GM18861 (cell line): ENCODE results near the gene KIF1B.
"Not testable (repeated sequence)": the region's sequence is repeated elsewhere in the genome, so short reads cannot be mapped to it uniquely, and the experiment has no call there.

Experiments used
- ATAC-seq: cut with Tn5 transposase; IDR thresholded peaks from one replicate; pipeline ENCODE4 v1.9.1; 2021; ENCODE audit not compliant: unreplicated experiment

KIF1B gene

DNA sequence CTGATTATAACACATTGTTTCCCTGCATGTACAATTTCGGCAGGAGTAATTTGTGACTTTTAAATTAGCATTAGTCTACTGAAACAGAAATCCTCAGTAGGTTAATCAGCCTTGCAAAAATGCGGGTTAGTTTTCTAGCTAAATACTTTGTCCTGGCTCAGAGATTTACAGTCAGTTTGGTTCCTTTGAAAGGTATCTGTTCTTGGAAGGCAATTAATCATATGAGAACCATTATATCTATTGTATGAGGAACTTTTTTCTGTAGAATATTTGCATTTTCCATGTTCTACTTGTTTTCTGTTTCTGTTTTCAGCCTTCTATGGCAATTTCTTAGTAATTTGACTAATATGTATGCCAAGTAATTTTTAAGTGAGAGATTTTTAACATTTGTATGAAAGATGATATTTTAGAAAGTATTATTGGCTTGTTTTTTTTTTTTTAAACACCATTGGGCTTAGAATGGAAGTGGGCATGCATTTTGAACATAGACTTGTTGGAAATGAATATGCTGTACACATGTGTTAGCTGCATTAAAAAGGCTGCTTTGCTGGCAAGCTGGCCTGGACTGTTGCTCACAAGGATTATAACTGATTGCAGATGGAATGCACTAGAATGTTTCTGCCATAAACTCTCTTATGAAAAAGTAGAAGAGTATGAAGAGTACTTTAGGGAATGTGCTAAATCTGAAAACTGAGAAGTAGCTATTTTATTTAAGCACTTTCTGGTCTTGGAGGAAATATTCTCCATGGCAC lies 26.2 kb downstream of the KIF1B start:
- no peak for ATAC-seq

DNA sequence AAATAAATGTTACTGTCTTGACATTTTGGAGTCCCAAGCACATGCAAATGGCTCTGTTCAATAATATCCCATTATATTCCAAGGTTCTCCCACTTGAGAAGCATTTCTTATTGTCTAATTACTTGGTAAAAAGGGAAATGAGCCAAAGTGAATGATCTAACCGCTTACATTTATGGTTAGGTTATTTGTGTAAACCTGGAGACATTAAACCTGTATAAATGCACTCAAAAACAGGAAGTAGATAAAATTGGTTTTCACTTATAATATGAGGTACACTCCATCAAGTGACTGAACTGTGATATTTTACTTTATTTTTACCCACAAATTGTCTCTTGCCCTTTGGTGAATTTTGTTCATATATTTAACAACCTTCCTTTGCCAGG lies 26.8 kb downstream of the KIF1B start:
- no peak for ATAC-seq

DNA sequence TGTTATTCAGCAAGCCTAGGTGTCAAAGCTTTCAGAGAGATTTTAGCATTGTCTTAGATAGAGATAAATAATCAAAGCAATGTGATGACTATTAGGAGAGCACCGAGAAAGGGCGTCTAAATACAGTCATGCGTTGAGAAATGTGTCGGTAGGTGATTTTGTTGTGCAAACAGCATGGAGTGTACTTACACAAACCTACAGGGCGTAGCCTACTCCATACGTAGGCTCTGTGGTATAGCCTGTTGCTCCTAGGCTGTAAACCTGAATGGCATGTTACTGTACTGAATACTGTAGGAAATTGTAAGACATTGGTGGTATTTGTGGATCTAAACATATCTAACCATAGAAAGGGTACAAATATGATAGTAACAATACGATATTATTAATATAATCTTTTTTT lies 31.8 kb downstream of the KIF1B start:
- ATAC-seq: no peak

DNA sequence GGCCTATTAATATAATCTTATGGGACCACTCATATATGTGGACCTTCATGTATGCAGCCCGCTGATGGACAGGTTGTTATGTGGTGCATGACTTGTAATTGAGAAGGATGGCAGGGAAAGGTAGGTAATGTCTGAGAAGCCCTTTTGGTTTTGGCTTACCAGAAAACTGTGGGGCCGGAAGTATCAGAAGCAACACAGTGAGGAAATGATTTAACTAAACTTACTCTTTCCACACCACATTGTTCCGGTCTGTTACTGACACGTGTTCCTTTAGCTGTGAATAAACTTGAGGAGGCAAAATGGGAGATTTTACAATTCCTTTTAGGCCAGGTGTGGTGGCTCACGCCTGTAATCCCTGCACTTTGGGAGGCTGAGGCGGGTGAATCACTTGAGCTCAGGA lies 32.4 kb downstream of the KIF1B start:
- ATAC-seq: no peak

DNA sequence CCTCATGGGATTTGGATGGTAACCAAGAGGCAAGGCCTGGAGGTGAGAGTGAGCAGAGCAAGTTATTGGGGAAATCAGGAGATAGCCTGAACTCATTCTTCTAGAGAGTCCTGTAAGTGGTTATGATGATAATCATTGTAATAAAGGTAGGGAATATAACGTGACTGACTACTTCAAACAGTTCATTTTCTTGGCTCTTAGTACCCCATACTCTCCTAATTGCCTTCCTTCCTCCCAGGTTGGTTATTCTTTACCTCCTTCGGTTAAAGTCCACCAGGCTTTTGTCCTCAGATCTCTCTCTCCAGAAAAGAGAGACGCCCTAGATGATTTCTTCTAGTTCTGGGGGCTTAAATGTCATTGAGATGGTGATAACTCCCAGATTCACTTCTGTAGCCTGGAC lies 35.3 kb downstream of the KIF1B start:
- no peak for ATAC-seq

- no peak for ATAC-seq
Observed at GRCh38 chr1:10249808-10250457, 39.6 kb downstream of the KIF1B start.

DNA sequence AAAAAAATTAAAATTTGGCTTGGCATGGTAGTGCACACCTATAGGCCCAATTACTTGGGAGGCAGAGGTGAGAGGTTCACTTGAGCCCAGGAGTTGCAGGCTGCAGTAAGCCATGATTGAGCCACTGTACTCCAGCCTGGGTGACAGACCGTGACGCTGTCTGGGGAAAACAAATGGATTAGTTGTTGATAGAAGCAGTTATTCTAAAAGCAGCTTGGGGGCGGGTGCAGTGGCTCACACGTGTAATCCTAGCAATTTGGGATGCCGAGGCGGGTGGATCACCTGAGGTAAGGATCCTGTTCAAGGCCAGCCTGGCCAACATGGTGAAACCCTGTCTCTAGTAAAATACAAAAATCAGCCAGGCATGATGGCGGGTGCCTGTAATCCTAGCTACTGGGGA lies 40.3 kb downstream of the KIF1B start:
- no peak for ATAC-seq

DNA sequence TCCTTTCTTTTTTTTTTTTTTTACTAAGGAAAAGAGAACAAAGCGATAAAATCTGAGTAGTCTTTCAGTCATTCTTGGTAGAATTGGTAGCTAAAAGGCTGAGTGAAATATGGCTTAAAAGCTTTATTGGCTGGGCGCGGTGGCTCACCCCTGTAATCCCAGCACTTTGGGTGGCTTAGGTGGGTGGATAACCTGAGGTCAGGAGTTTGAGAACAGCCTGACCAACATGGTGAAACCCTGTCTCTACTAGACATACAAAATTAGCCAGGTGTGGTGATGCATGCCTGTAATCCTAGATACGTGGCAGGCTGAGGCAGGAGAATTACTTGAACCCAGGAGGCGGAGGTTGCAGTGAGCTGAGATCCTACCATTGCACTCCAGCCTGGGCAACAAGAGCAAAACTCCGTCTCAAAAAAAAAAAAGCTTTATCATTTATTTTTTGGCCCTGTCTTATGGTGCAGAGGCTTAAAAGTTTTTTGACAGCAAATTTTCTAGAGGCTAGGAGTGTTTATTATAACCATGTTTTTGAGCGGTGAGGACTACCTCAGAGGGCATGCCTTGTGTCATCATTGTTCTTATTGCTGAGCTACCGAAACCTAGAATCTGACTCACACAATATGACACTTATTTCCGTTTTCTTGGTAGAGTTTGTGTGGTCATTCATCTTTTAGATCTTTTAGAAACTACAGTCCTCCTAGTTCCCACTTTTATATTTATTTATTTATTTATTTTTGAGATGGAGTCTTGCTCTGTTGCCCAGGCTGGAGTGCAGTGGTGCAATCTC lies 41.1 kb downstream of the KIF1B start:
- not testable (repeated sequence) for ATAC-seq

DNA sequence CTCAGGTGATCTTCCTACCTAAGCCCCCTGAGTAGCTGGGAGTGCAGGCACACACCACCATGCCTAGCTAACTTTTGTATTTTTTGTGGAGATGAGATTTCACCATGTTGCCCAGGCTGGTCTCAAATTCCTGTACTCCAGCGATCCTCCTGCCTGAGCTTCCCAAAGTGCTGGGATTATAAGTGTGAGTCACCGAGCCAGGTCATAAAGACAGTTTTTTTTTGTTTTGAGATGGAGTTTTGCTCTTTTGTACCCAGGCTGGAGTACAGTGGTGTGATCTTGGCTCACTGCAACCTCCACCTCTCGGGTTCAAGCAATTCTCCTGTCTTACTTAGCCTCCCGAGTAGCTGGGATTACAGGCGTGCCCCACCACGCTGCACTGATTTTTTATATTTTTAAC lies 42.1 kb downstream of the KIF1B start:
- ATAC-seq: no peak

DNA sequence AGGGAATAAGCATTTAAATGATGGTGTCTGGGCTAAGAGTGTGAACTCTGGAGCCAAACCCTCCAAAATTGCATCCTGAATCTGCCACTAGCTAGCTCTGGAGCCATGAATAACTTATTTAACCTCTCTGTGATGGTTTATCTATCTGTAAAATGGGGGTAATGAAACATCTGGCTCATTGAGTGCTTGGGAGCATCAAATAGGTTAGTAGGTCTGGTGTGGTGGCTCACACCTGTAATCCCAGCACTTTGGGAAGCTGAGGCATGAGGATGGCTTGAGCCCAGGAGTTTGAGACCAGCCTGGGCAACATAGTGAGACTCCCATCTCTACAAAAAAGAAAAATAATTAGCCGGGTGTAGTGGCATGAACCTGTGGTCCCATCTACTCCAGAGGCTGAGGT lies 42.8 kb downstream of the KIF1B start:
- ATAC-seq: no peak

- ATAC-seq: no peak
Observed at GRCh38 chr1:10253755-10254154, 43.4 kb downstream of the KIF1B start.

- ATAC-seq: no peak
Observed at GRCh38 chr1:10257851-10258250, 47.5 kb downstream of the KIF1B start.

DNA sequence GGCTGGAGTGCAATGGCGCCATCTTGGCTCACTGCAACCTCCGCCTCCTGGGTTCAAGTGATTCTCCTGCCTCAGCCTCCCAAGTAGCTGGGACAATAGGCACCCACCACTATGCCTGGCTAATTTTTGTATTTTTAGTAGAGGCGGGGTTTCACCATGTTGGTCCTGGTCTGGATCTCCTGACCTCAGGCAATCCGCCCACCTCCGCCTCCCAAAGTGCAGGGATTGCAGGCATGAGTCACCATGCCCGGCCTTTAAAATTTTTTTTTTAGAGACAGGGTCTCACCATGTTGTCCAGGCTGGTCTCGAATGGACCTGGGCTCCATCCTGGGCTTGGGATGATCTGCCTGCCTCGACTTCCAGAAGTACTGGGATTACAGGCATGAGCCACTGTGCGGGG lies 49.2 kb downstream of the KIF1B start:
- ATAC-seq: not testable (repeated sequence)

DNA sequence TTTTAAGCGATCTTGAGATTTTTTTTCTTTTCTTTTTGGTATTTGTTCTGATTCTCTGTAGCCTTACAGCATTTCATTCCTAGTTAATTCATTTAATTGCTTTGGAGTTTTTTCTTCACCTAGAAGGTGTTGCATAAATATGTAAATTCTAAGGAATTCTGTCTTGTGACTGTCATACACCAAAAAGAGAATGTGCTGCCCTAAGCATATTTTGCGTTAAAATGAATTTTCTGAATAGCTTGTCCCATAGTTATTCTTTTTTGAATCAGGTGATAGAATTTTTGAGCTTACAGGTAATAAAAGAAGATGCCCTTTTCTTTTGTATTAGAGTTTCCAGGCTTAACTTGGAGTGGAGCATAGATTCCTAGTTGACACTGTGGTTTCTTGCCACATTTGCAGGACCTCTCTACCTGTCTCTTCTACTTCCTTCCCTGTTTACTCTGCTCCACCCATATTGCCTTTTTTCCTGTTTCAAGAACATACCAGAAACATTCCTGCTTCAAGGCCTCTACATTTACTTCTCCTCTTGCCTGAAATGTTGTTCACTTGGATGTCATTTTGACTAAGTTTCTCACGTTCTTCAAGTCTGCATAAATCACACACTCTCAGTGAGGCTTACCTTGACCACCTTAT lies 53.2 kb downstream of the KIF1B start:
- no peak for ATAC-seq

GRCh38 chr1:10265027-10265426 lies 54.7 kb downstream of the KIF1B start:
- no peak for ATAC-seq

DNA sequence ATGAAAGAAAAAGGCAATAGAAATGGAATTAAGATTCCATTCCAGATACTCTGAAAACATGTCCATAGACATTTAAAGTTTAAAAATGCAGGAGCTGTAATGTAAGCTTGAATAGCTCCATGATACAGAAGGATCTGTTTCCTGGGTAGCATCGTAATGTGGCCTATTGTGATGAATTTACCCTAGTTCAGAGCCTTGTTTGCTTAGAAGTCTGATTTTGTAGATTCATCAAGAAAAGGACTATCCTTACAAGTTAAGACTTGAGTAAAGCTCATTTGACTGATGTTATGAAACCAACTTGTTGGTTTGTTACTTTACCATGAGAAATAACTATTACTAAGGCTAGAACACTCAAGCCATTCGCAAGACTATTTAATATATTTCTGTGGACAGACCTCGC lies 55.5 kb downstream of the KIF1B start:
- ATAC-seq: no peak

DNA sequence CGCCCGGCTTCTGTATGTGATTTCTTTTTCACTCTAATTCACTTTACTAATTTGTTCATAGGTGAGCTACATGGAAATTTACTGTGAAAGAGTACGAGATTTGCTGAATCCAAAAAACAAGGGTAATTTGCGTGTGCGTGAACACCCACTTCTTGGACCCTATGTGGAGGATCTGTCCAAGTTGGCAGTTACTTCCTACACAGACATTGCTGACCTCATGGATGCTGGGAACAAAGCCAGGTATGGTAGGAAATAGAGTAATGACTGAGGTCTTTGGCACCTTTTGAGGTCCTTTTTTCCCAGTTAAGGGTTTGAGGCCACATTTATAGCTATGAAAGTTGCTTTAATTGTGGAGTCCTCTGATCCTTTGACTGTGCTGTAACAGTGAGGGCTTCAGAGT lies 56.9 kb downstream of the KIF1B start:
- no peak for ATAC-seq

DNA sequence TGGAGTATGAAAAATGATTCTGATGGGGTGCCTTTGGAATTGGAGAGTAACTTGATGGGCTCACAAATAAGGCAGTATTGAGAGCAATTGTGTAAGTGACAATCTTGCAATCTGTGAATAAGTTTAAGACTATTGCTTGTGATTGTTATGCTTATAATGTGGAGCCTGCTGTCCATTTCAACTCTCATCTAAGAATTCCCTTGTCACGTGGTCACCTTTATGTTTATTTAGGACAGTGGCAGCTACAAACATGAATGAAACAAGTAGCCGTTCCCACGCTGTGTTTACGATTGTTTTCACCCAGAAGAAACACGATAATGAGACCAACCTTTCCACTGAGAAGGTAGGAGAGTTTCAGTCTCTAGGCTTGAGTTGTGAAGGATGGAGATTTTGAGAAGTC lies 57.6 kb downstream of the KIF1B start:
- ATAC-seq: no peak

GRCh38 chr1:10271090-10271489 lies 60.7 kb downstream of the KIF1B start:
- no peak for ATAC-seq

GRCh38 chr1:10271869-10272268 lies 61.5 kb downstream of the KIF1B start:
- ATAC-seq: no peak

DNA sequence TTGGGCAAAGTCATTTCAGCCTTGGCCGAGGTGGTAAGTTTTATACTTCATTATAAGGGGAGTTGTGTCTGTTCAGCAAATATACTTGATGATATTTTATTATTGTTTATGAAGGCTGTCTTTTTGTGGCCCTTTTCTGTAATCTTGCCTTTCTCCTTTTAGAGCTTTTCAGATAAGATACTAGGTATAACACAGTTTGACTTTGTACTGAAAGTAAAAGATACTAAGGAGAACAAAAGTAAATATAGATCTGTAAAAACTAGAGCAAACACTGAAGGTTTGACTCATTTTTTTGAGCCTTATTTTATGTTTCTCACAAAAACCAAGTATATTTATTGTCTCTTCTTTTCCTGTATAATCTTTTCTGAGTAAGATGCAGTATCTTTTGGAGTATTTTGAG lies 61.9 kb downstream of the KIF1B start:
- ATAC-seq: no peak

DNA sequence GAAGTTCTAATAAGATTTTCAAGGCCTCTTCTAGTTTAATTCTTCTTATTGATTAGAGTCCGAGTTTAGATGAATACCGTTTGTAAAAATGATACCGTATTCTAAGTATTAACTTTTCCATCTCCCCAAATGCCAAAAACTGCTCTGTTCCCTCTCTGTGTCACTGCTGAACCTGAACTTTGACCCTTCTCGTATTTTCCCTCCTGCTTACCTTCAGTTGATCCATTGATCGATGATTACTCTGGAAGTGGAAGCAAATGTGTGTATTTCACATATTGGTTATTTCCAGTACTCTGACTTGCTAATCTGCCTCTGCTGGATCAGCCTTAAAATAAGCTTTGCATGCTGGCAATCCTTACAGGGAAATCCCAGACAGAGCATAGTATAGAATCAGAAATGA lies 68.5 kb downstream of the KIF1B start:
- ATAC-seq: no peak
